Right cardiac atrium (tissue), 5 donors: ENCODE results near the gene GLB1L. TPM values are rescaled to one million over a fixed set of nuclear protein-coding genes. Genes with fewer than 3 reads are reported as not detected.
A peak's percentile ranks its signal among the peaks of the same experiment; 100 is the strongest.

Experiments
- ATAC-seq, 2 donors: fragments of 200-7000 bp; cut with Tn5 transposase; one replicate each; pipeline versions ENCODE4 v1.8.0 to v1.9.1; 2020; ENCODE audit warnings: moderate library complexity in 2 of 2, mild to moderate bottlenecking in 1 of 2
- DNase-seq, 3 donors: peaks; one replicate each; pipeline ENCODE4 v3.0.0-alpha.2; 2020
- H3K27ac ChIP-seq: one replicate; pipeline ENCODE4 v1.5.1; 2013; ENCODE audit warnings: mild to moderate bottlenecking, low read length, control low read depth, moderate library complexity
- H3K27me3 ChIP-seq: one replicate; pipeline ENCODE4 v1.6.1; 2013; ENCODE audit not compliant: control insufficient read depth, insufficient read depth
- H3K4me1 ChIP-seq: one replicate; pipeline ENCODE4 v1.6.1; 2013; ENCODE audit warnings: low read length; ENCODE audit not compliant: control insufficient read depth, insufficient read depth
- H3K4me3 ChIP-seq: one replicate; pipeline ENCODE4 v1.5.1; 2013; ENCODE audit warnings: low read length, control low read depth
- H3K9me3 ChIP-seq: one replicate; pipeline ENCODE4 v1.6.1; 2013; ENCODE audit warnings: low read length; ENCODE audit not compliant: control insufficient read depth
- WGBS: extraction: QIAGEN DNeasy Blood & Tissue Kit; methylation state at CpG from one replicate; pipeline ENCODE4 v1.1.7; 2013; 5-methylcytosine and 5-hydroxymethylcytosine counted together
- intact Hi-C, 4 donors: fragments of 100-400 bp; cut with DNase I; formaldehyde crosslinking; loops; one replicate each; pipeline versions ENCODE4 v1.11.0 to v1.14.0; 2022 to 2023
- polyA plus RNA-seq: library from polyadenylated mRNA; stranded (reverse); fragments of 200-250 nt; gene quantifications from one replicate; pipeline ENCODE4 v1.2.3, GENCODE V29; 2013
- total RNA-seq, 4 donors: library from RNA; stranded (reverse); fragmentation: NEBNext Ultra II Directional; extraction: Animal tissue kit (Norgen Biotek cat#: 25700); gene quantifications; one replicate each; pipeline ENCODE4 v1.2.1, GENCODE V29; 2021
- donor health status: healthy with polysubstance abuse.
- donor health status: DM: no; HTN: yes; CAD: no.
- donor health status: DM: no; HTN: no; CAD: no.
- donor health status: DM: no; HTN: yes; CAD: no; lungs with severe emphysema.
- donor health status: DM: yes; HTN: yes; CAD: no.

The GLB1L gene
- total and polyA plus RNA-seq, 5 donors = 2.7 to 3.8 (median 3.1) TPM

GRCh38 chr2:219220652-219221402 is 24.4 kb downstream of the GLB1L start:
- ATAC-seq (no peak), DNase-seq (peak in 2 of 3 donors; percentile 55 to 60)
- Histone ChIP-seq H3K4me1 (peaks cover 6% of the 10 kb centered on the region), H3K27me3 (no peaks in the 10 kb centered on the region), H3K27ac (no peak overlapping the region), H3K4me3 (no peak overlapping the region), H3K9me3 (no peaks in the 10 kb centered on the region)
- intact Hi-C loops = no loop called here
- WGBS = 89% methylated on average over 19 of the region's 19 CpGs

DNA sequence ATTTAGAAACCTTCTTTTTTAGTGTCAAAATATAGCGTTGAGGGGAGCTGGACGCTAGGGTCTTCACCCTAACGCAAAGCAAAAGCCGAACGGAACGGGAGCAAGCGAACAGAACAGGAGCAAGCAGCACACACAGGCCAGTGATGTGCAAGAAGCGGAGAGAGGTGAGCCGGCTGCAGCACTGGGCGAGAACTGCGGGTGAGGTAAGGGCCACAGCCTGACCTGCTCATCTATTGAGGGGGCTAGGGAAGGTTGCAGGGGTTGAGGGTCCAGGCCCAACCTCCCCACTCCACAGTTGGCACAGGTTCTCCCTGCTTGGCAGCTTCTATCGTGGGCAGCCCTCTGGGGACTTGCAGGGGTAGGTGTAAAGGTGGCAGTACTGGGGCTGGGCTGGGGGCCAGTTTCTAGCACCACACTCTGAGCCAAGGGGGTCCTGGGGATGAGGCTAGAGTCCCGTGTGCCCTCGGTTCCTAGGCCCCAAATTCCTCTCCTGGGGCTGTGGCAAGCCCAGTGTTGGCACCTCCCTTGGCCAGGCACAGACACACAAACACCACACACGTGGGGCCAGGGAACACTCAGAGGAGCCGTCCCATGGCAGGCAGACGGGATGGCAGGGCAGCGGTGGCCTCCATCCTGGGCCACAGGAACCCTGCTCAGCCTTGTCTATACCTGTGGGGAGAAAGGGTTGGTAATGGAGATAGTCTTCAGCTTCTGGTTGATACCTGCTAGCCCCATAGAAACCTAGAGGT is 25.3 kb downstream of the GLB1L start:
- no peak for ATAC-seq

GRCh38 chr2:219218732-219219701 is 26.2 kb downstream of the GLB1L start, which contains the start of gene ABCB6:
TSS of gene ABCB6 (minus strand) at chr2:219218958. CDS start at chr2:219218673, 285 bp downstream.
- intact Hi-C loops = no loop called here
- Histone ChIP-seq H3K9me3 (no peaks in the 10 kb centered on the region), H3K4me1 (peaks cover 6% of the 10 kb centered on the region), H3K27ac (peak within 1 kb of the TSS; percentile 79), H3K4me3 (peak within 1 kb of the TSS; percentile 11), H3K27me3 (no peaks in the 10 kb centered on the region)
- 6% methylated on average over 71 of the region's 71 CpGs for WGBS
- ATAC-seq (peak; percentile 91), DNase-seq (peak; percentile 99 to 100 (median 99))

More for the DNA sequence above, 25.3 kb downstream of the GLB1L start:
- intact Hi-C loops = no loop called here
- Histone ChIP-seq H3K4me3 (no peak overlapping the region), H3K4me1 (peaks cover 6% of the 10 kb centered on the region), H3K27me3 (no peaks in the 10 kb centered on the region), H3K9me3 (no peaks in the 10 kb centered on the region), H3K27ac (no peak overlapping the region)
- peak in 1 of 3 donors; percentile 60 for DNase-seq
- WGBS = 87% methylated on average over 18 of the region's 18 CpGs

- Histone ChIP-seq H3K9me3 (no peaks in the 10 kb centered on the region), H3K4me1 (peaks cover 6% of the 10 kb centered on the region), H3K27me3 (no peaks in the 10 kb centered on the region), H3K4me3 (peak overlapping the region; percentile 11), H3K27ac (peak overlapping the region; percentile 79)
- DNase-seq = peak; percentile 80 to 92 (median 90)
- intact Hi-C loops = no loop called here
- under 1% methylated on average over 37 of the region's 37 CpGs for WGBS
- ATAC-seq = peak; percentile 60 to 69
Measured at GRCh38 chr2:219218217-219218731, 27.0 kb downstream of the GLB1L start.

DNA sequence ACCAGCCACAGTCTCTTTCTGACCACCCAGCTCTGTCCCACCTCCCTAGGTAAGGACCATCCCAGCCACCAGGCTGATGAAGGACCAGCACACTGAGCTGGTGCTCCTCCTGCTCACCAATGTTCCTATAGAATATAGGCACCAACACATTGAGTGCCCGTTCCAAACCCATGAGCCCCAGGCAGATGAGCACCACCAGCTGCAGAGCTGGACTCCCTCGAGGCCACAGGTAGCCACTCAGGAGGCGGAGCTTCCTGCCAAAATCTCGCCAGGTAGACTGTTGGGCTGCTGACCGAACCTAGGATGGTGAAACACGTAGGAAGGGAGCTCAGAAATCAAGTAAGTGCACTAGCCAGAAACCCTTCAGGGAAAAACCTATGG is 28.7 kb downstream of the GLB1L start:
- H3K4me1 ChIP-seq = peaks cover 6% of the 10 kb centered on the region
- no peaks in the 10 kb centered on the region for H3K27me3 ChIP-seq
- H3K4me3 ChIP-seq = no peak overlapping the region
- intact Hi-C loops = no loop called here
- WGBS = 91% methylated on average over 6 of the region's 6 CpGs
- H3K27ac ChIP-seq = no peak overlapping the region
- ATAC-seq = no peak
- no peaks in the 10 kb centered on the region for H3K9me3 ChIP-seq
- no peak for DNase-seq

DNA sequence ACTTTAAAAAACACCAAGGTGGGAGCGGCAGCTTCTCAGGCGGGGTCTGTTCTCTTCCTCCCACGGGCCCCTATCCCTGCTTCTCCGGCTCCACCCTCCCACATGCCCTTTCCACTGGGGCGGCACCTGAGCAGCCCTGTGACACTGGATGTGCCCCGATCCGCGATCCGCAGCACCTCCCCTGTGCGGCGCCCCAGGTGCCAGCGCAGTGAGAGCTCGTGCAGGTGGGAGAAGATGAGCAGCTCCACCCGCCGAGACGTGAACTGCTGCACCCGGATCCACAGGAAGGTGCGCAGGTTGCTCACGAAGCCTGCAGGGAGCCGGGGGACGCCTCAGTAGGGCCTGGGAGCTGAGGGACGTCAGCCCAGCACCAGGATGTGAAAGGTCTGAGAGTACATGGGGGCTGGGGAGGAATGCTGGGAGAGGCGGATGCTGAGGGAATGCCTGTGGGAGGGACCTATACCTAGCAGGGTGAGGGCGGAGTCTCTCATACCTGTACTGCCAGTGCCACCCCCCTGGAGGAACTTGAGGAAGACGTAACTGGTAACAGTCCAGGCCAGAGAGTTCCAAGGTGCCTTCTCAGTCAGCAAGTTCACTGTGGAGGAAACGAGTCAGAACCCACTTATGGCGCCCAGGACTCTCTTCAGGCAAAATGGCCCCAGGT is 29.2 kb downstream of the GLB1L start:
- H3K4me1 ChIP-seq = peaks cover 6% of the 10 kb centered on the region
- no peak overlapping the region for H3K4me3 ChIP-seq
- ATAC-seq = no peak
- intact Hi-C loops = no loop called here
- DNase-seq = peak in 2 of 3 donors; percentile 60 to 62
- 94% methylated on average over 27 of the region's 27 CpGs for WGBS
- no peaks in the 10 kb centered on the region for H3K9me3 ChIP-seq
- no peaks in the 10 kb centered on the region for H3K27me3 ChIP-seq
- no peak overlapping the region for H3K27ac ChIP-seq

DNA sequence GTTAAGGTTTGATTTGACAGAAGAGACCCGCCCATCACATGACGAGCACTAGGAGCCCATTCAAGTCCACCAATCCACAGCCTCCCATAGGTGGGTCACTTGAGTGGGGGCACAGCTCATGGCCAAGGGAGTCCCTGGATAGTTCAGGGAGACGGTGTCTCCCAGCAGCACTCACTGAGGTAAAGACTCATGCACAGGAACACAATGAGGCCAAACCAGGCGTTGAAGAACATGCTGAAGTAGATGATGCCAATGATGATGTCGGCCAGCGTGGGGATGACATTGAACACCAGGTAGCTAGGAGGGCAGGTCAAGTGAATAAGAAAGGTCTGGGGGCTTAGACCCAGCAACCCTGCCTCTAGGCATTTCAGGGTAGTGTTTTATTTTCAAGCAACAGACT is 30.5 kb downstream of the GLB1L start:
- intact Hi-C loops = loop anchor here in 1 of 4 donors (5.0 kb wide), 1 partner anchor 37 kb away; the partner anchor contains the start of genes CNPPD1 and RETREG2
- no peaks in the 10 kb centered on the region for H3K9me3 ChIP-seq
- H3K27me3 ChIP-seq = no peaks in the 10 kb centered on the region
- ATAC-seq (no peak), DNase-seq (no peak)
- no peak overlapping the region for H3K27ac ChIP-seq
- H3K4me3 ChIP-seq = no peak overlapping the region
- H3K4me1 ChIP-seq = peaks cover 5% of the 10 kb centered on the region
- WGBS = 85% methylated on average over 6 of the region's 6 CpGs

GRCh38 chr2:219214141-219214540 is 31.1 kb downstream of the GLB1L start:
- Histone ChIP-seq H3K4me3 (no peak overlapping the region), H3K4me1 (no peaks in the 10 kb centered on the region), H3K27ac (no peak overlapping the region), H3K27me3 (no peaks in the 10 kb centered on the region), H3K9me3 (no peaks in the 10 kb centered on the region)
- DNase-seq (no peak), ATAC-seq (no peak)
- 94% methylated on average over 15 of the region's 15 CpGs for WGBS
- intact Hi-C loops = loop anchor here in 1 of 4 donors (5.0 kb wide), 1 partner anchor 37 kb away; the partner anchor contains the start of genes CNPPD1 and RETREG2

GRCh38 chr2:219213486-219214071 is 31.7 kb downstream of the GLB1L start:
- no peak overlapping the region for H3K27ac ChIP-seq
- DNase-seq = no peak
- WGBS = 94% methylated on average over 10 of the region's 10 CpGs
- intact Hi-C loops = loop anchor here in 1 of 4 donors (5.0 kb wide), 1 partner anchor 36 kb away; the partner anchor contains the start of genes CNPPD1 and RETREG2
- H3K27me3 ChIP-seq = no peaks in the 10 kb centered on the region
- no peaks in the 10 kb centered on the region for H3K9me3 ChIP-seq
- H3K4me1 ChIP-seq = no peaks in the 10 kb centered on the region
- H3K4me3 ChIP-seq = no peak overlapping the region
- no peak for ATAC-seq
